HepG2 (cell line): ENCODE data around the gene ANKS1B.

ENCODE experiments used
- FOXA1 ChIP-seq, 2 experiments: fragments of 450-650 bp in 1 of 2; sonication (generic) in 1 of 2; formaldehyde crosslinking in 1 of 2; IDR thresholded peaks; 2 replicates each; pipeline versions ENCODE4 v1.4.0 to v1.6.1; 2016 to 2020; ENCODE audit warnings: missing genetic modification reagents in 1 of 2
- FOXM1 ChIP-seq: sonication (generic); formaldehyde crosslinking; IDR thresholded peaks from 2 replicates; pipeline ENCODE4 v1.5.0; 2020; ENCODE audit warnings: missing genetic modification reagents
- GTF2F1 ChIP-seq: fragments of 150-350 bp; IDR thresholded peaks from 2 replicates; pipeline ENCODE4 v1.6.1; 2014; ENCODE audit warnings: low read length
- RAD21 ChIP-seq: fragments of 450-650 bp; formaldehyde crosslinking; IDR thresholded peaks from 2 replicates; pipeline ENCODE4 v1.5.0; 2020; ENCODE audit warnings: mild to moderate bottlenecking
- SRF ChIP-seq: IDR thresholded peaks from 2 replicates; pipeline ENCODE4 v1.6.1; 2011; ENCODE audit warnings: mild to moderate bottlenecking, low read depth, low read length, moderate library complexity
- ZNF737 ChIP-seq: sonication (generic); formaldehyde crosslinking; IDR thresholded peaks from 2 replicates; pipeline ENCODE4 v1.5.0; 2020; ENCODE audit warnings: missing genetic modification reagents, mild to moderate bottlenecking, borderline replicate concordance
- TF ChIP-seq, protein P1 (sequence below): sonication (generic); formaldehyde crosslinking; IDR thresholded peaks from 2 replicates; pipeline ENCODE4 v1.5.0; 2020; ENCODE audit warnings: mild to moderate bottlenecking, missing genetic modification reagents, moderate library complexity
- TF ChIP-seq, protein P2 (sequence below): sonication (generic); formaldehyde crosslinking; IDR thresholded peaks from 2 replicates; pipeline ENCODE4 v1.9.0; 2021; ENCODE audit warnings: missing genetic modification reagents, mild to moderate bottlenecking, borderline replicate concordance

DNA sequence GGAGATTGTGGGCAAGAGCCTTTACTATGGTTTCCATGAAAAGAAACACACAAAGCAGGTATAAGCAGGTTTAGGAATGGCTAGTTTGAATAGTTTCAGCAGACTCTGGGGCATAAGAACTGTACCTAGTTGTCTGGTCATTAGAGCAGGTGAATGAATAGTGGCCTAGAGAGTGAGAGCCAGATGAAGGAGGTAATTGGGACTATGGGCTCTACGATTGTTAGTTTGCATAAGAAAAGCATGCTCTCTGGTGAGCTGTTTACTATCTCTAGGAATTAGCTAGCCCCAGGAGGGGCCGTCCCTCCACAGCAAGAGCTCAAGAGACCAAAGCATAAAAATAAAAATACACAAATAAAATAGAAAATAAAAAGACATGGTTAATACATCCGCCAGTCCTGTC is 734.6 kb downstream of the ANKS1B start:
- TF ChIP-seq, protein P1, sequence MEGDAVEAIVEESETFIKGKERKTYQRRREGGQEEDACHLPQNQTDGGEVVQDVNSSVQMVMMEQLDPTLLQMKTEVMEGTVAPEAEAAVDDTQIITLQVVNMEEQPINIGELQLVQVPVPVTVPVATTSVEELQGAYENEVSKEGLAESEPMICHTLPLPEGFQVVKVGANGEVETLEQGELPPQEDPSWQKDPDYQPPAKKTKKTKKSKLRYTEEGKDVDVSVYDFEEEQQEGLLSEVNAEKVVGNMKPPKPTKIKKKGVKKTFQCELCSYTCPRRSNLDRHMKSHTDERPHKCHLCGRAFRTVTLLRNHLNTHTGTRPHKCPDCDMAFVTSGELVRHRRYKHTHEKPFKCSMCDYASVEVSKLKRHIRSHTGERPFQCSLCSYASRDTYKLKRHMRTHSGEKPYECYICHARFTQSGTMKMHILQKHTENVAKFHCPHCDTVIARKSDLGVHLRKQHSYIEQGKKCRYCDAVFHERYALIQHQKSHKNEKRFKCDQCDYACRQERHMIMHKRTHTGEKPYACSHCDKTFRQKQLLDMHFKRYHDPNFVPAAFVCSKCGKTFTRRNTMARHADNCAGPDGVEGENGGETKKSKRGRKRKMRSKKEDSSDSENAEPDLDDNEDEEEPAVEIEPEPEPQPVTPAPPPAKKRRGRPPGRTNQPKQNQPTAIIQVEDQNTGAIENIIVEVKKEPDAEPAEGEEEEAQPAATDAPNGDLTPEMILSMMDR, result no peak
- TF ChIP-seq RAD21 (CRISPR knock-in tag) (no peak), FOXA1 (IDR thresholded peaks at IDR 0.05) (no peak), FOXA1 (CRISPR knock-in tag; IDR thresholded peaks at IDR 0.05) (no peak), ZNF737 (CRISPR knock-in tag) (no peak), GTF2F1 (no peak), FOXM1 (CRISPR knock-in tag) (no peak), SRF (no peak)
- TF ChIP-seq, protein P2, sequence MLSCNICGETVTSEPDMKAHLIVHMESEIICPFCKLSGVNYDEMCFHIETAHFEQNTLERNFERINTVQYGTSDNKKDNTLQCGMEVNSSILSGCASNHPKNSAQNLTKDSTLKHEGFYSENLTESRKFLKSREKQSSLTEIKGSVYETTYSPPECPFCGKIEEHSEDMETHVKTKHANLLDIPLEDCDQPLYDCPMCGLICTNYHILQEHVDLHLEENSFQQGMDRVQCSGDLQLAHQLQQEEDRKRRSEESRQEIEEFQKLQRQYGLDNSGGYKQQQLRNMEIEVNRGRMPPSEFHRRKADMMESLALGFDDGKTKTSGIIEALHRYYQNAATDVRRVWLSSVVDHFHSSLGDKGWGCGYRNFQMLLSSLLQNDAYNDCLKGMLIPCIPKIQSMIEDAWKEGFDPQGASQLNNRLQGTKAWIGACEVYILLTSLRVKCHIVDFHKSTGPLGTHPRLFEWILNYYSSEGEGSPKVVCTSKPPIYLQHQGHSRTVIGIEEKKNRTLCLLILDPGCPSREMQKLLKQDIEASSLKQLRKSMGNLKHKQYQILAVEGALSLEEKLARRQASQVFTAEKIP, result no peak
